ENCODE results near the gene STPG3. TPM values are rescaled to one million over a fixed set of nuclear protein-coding genes. Genes with fewer than 3 reads are reported as not detected.

The STPG3 gene
- total and polyA plus RNA-seq, 2 of the 8 experiments (the other 6 are each of a cell fraction or from before 2014, with no cell fraction given), result not detected

DNA sequence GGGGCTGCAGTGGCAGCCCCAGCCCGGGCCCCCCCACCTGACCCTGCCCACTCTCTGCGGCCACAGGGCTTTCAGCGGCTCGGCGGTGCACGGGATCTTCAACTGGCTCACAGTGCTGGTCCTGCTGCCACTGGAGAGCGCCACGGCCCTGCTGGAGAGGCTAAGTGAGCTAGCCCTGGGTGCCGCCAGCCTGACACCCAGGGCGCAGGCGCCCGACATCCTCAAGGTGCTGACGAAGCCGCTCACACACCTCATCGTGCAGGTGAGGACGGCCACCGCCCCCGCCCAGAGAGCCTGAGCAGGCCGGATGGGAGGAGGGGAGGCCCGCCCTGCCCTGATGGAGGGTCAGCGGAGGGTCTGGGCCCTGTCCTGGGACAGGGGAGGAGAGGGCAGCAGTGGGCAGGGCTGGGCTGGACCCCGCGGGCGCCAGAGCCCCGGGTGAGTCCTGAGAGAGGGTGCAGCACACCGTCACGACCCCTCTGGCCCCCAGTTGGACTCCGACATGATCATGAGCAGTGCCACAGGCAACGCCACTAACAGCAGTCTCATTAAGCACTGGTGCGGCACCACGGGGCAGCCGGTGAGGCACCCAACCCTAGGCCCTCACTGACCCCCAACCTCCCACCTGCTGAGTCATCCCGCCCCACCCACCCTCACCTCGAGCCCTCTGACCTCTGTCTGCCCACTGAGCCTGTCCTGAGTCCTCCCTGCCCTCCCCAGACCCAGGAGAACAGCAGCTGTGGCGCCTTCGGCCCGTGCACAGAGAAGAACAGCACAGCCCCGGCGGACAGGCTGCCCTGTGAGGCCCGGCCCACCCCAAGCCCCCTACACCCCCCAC, 17.7 kb upstream of the STPG3 start:
- no peak overlapping the region for H3K27ac ChIP-seq (ENCODE audit: low read depth, low read length)
- H2BK5ac ChIP-seq (ENCODE audit: low read depth, low read length), result no peak overlapping the region
- H3K79me2 ChIP-seq (ENCODE audit: control insufficient read depth in 1 of 2, insufficient read depth in 2 of 2, low read length in 2 of 2), result no peaks in the 10 kb centered on the region
- no peak overlapping the region for H3K4me3 ChIP-seq (ENCODE audit: extremely low read depth in 1 of 4, insufficient read depth in 2 of 4, low read depth in 3 of 4, low read length in 4 of 4)
- H3K9me3 ChIP-seq (ENCODE audit: insufficient read depth in 2 of 2, low read depth in 1 of 2, low read length in 1 of 2), result no peaks in the 10 kb centered on the region
- no peak overlapping the region for H3K56ac ChIP-seq (replicated peaks; ENCODE audit: insufficient read length, low read depth, low read length)
- H2AFZ ChIP-seq (ENCODE audit: low read length), result no peak overlapping the region
- DNase-seq (ENCODE audit: low read depth in 1 of 2, low spot score in 2 of 2) (no peak), FAIRE-seq (no peak)
- peaks cover 0 to 17% (median 8%) of the 10 kb centered on the region in 4 experiments; a peak in 6 of 7 replicates for H3K4me1 ChIP-seq (replicated peaks in 1 of 4; ENCODE audit: control insufficient read depth in 3 of 4, insufficient read depth in 4 of 4, low read length in 3 of 4)
- H3K4ac ChIP-seq (replicated peaks; ENCODE audit: insufficient read length, low read depth, low read length), result no peak overlapping the region
- H4K20me1 ChIP-seq (replicated peaks in 1 of 2; ENCODE audit: control insufficient read depth in 1 of 2, insufficient read depth in 2 of 2, low read length in 2 of 2), result peaks cover under 1 to 6% of the 10 kb centered on the region in 2 experiments
- H2BK15ac ChIP-seq (ENCODE audit: low read length), result no peak overlapping the region
- H2BK120ac ChIP-seq (replicated peaks; ENCODE audit: low read depth, low read length), result no peak overlapping the region
- no peak overlapping the region for H4K91ac ChIP-seq (replicated peaks; ENCODE audit: insufficient read length, low read length)
- no peak overlapping the region for H4K5ac ChIP-seq (ENCODE audit: insufficient read length, low read depth, low read length)
- no peak overlapping the region for H2AK5ac ChIP-seq (ENCODE audit: low read depth, low read length)
- no peaks in the 10 kb centered on the region for H3K23me2 ChIP-seq (ENCODE audit: low read depth, low read length)
- H2BK20ac ChIP-seq (ENCODE audit: low read length), result no peak overlapping the region
- no peaks in the 10 kb centered on the region for H3K79me1 ChIP-seq (ENCODE audit: low read depth, low read length)
- no peak overlapping the region for H3K18ac ChIP-seq (ENCODE audit: extremely low read depth, low read length)
- H2BK12ac ChIP-seq (ENCODE audit: low read depth, low read length), result no peak overlapping the region
- WGBS, 2 experiments (ENCODE audit: extremely low coverage in 1 of 2, insufficient coverage in 1 of 2, insufficient read length in 1 of 2, insufficient replicate concordance in 2 of 2, low coverage in 1 of 2, low lambda C conversion rate in 2 of 2, missing lambda C conversion rate in 1 of 2), result 84% methylated on average over 15 of the region's 40 CpGs; no CpG with 5 or more reads in 1 of the 2 experiments
- H3K27me3 ChIP-seq (replicated peaks in 1 of 4; ENCODE audit: control insufficient read depth in 3 of 4, extremely low read depth in 1 of 4, insufficient read depth in 3 of 4, low read length in 3 of 4), result no peaks in the 10 kb centered on the region; a peak in 1 of 7 replicates
- CTCF ChIA-PET (ENCODE audit: partially characterized antibody), result interaction anchor here (0.6 to 20.2 kb wide), 8 partner anchors 11 to 204 kb away, joined by 3 to 204 read pairs (median 4); partner anchors contain the start of genes ANAPC2, NDOR1, SSNA1 and TMEM203
- no peak overlapping the region for H3K23ac ChIP-seq (ENCODE audit: insufficient read length)
- no peak overlapping the region for H3K9ac ChIP-seq (replicated peaks in 1 of 4; ENCODE audit: extremely low read depth in 1 of 4, low read depth in 3 of 4, low read length in 3 of 4)
- POLR2A ChIA-PET (ENCODE audit: partially characterized antibody), result interaction anchor here (0.6 to 69.9 kb wide), 3 partner anchors 2 to 534 kb away, joined by 3 to 1462 read pairs (median 1462); partner anchors contain the start of genes CYSRT1, NDOR1, NELFB and RNF208
- no peak overlapping the region for H3K14ac ChIP-seq (ENCODE audit: insufficient read length)
- no peak overlapping the region for H3K4me2 ChIP-seq (ENCODE audit: insufficient read depth in 1 of 2, low read depth in 2 of 2, low read length in 2 of 2)
- peak overlapping the region; percentile 51; the same call in 1 of the 2 replicates for H4K8ac ChIP-seq (ENCODE audit: extremely low read depth, insufficient read depth, low read length)
- H3K36me3 ChIP-seq (ENCODE audit: control insufficient read depth in 2 of 4, insufficient read depth in 4 of 4, low read length in 3 of 4), result no peaks in the 10 kb centered on the region
- TF ChIP-seq CHD2 (IDR thresholded peaks at IDR 0.05; ENCODE audit: low read length), result no peak
- TF ChIP-seq MAFK (IDR thresholded peaks at IDR 0.05; ENCODE audit: low read depth, low read length), result no peak
- no peak for TF ChIP-seq RXRA (IDR thresholded peaks at IDR 0.05; ENCODE audit: insufficient read depth, low read depth, low read length)

All from H1 (cell line).